HEK293 (cell line): ENCODE measurements around the gene BCL11A.

Source experiments
- ATF2 ChIP-seq: fragments of 450-650 bp; formaldehyde crosslinking; IDR thresholded peaks from 2 replicates; pipeline ENCODE4 v1.5.1; 2016; ENCODE audit warnings: missing biosample characterization, missing genetic modification characterization, low read depth
- CTCF ChIP-seq: fragments of 450-650 bp; formaldehyde crosslinking; IDR thresholded peaks from 2 replicates; pipeline ENCODE4 v1.5.1; 2016; ENCODE audit warnings: missing biosample characterization, missing genetic modification characterization
- MYNN ChIP-seq: fragments of 450-650 bp; formaldehyde crosslinking; IDR thresholded peaks from 2 replicates; pipeline ENCODE4 v1.5.1; 2016; ENCODE audit warnings: missing biosample characterization, missing genetic modification characterization, borderline replicate concordance
- REST ChIP-seq: fragments of 450-650 bp; formaldehyde crosslinking; IDR thresholded peaks from 2 replicates; pipeline ENCODE4 v1.5.1; 2016; ENCODE audit warnings: missing biosample characterization, missing genetic modification characterization
- SCRT1 ChIP-seq: fragments of 450-650 bp; formaldehyde crosslinking; IDR thresholded peaks from 2 replicates; pipeline ENCODE4 v1.5.1; 2016; ENCODE audit warnings: missing biosample characterization, missing genetic modification characterization, borderline replicate concordance
- YY1 ChIP-seq: fragments of 450-650 bp; formaldehyde crosslinking; IDR thresholded peaks from 2 replicates; pipeline ENCODE4 v1.5.1; 2018; ENCODE audit warnings: missing biosample characterization, missing genetic modification characterization
- ZNF169 ChIP-seq: fragments of 450-650 bp; formaldehyde crosslinking; IDR thresholded peaks from 2 replicates; pipeline ENCODE4 v1.5.1; 2016; ENCODE audit warnings: missing biosample characterization, missing genetic modification characterization
- ZNF221 ChIP-seq: fragments of 450-650 bp; formaldehyde crosslinking; IDR thresholded peaks from 2 replicates; pipeline ENCODE4 v1.5.1; 2017; ENCODE audit warnings: missing biosample characterization, missing genetic modification characterization, borderline replicate concordance
- ZNF239 ChIP-seq: fragments of 450-650 bp; formaldehyde crosslinking; IDR thresholded peaks from 2 replicates; pipeline ENCODE4 v1.5.1; 2016; ENCODE audit warnings: missing biosample characterization, missing genetic modification characterization
- ZNF311 ChIP-seq: fragments of 450-650 bp; formaldehyde crosslinking; IDR thresholded peaks from 2 replicates; pipeline ENCODE4 v1.5.1; 2017; ENCODE audit warnings: missing biosample characterization, missing genetic modification characterization, borderline replicate concordance
- ZNF398 ChIP-seq: fragments of 450-650 bp; formaldehyde crosslinking; IDR thresholded peaks from 2 replicates; pipeline ENCODE4 v1.5.1; 2017; ENCODE audit warnings: missing biosample characterization, missing genetic modification characterization
- ZNF561 ChIP-seq: fragments of 450-650 bp; IDR thresholded peaks from 2 replicates; pipeline ENCODE4 v1.5.1; 2018; ENCODE audit warnings: missing biosample characterization, missing genetic modification characterization, borderline replicate concordance

- TF ChIP-seq ZNF169 (tag by site-specific recombination) = no peak
- no peak for TF ChIP-seq YY1 (tag by site-specific recombination)
- no peak for TF ChIP-seq CTCF (tag by site-specific recombination)
- no peak for TF ChIP-seq ZNF311 (tag by site-specific recombination)
- TF ChIP-seq REST (tag by site-specific recombination) = no peak
- TF ChIP-seq ZNF239 (tag by site-specific recombination) = no peak
- no peak for TF ChIP-seq SCRT1 (tag by site-specific recombination)
- TF ChIP-seq ZNF398 (tag by site-specific recombination) = no peak
- TF ChIP-seq ZNF561 (tag by site-specific recombination) = no peak
- no peak for TF ChIP-seq ATF2 (tag by site-specific recombination)
- no peak for TF ChIP-seq MYNN (tag by site-specific recombination)
- no peak for TF ChIP-seq ZNF221 (tag by site-specific recombination)
These were observed 55.2 kb downstream of the BCL11A start for GRCh38 chr2:60498127-60498815.
